Endothelial cell of umbilical vein (primary cell): Measurements from ENCODE around the gene AACS. TPM values are rescaled to one million over a fixed set of nuclear protein-coding genes. Genes with fewer than 3 reads are reported as not detected.

ENCODE experiments used
- BruUV-seq: library from RNA; stranded (reverse); fragments of 400-500 nt; replicated peaks from 2 replicates; lab custom pipeline; 2021; lab: Mats Ljungman, UMichigan
- CTCF ChIA-PET: fragments of 300-600, 350-600 bp; sonication (Branson Sonifier 250); formaldehyde crosslinking; loops from one replicate; lab custom pipeline; 2021; ENCODE audit warnings: antibody characterized with exemption, inconsistent platforms; lab: Charles Lee
- POLR2A ChIA-PET: fragments of 300-600, 350-600 bp; sonication (Branson Sonifier 250); formaldehyde crosslinking; loops from one replicate; lab custom pipeline; 2021; ENCODE audit warnings: antibody characterized with exemption, inconsistent platforms; lab: Charles Lee
- DNase-seq: peaks from one replicate; pipeline ENCODE4 v3.0.0-alpha.2; 2011; ENCODE audit warnings: low read depth, low spot score
- FAIRE-seq: peaks from 2 replicates; lab custom pipeline; 2011; peaks lifted over from hg19 to GRCh38; lab: Jason Lieb, UNC
- H2AFZ ChIP-seq: 2 replicates; pipeline ENCODE4 v1.6.0; 2012; ENCODE audit warnings: low read depth, low read length, control low read depth, inconsistent platforms
- H3K27ac ChIP-seq: 2 replicates; pipeline ENCODE4 v1.5.1; 2011; ENCODE audit warnings: low read depth, mild to moderate bottlenecking, control low read depth, low read length, moderate library complexity; ENCODE audit not compliant: insufficient read depth
- H3K27me3 ChIP-seq, 2 experiments: 2 replicates each; pipeline versions ENCODE4 v1.6.0 to v1.6.1; 2011; ENCODE audit warnings: low read length in 2 of 2, mixed read lengths in 1 of 2; ENCODE audit not compliant: control insufficient read depth in 2 of 2, insufficient read depth in 2 of 2
- H3K36me3 ChIP-seq, 2 experiments: 2 replicates in 1 of 2; 3 replicates in 1 of 2; pipeline ENCODE4 v1.5.1; 2011; ENCODE audit warnings: low read length in 2 of 2, mild to moderate bottlenecking in 1 of 2, moderate library complexity in 1 of 2; ENCODE audit not compliant: control insufficient read depth in 2 of 2, insufficient read depth in 2 of 2; ENCODE audit errors: extremely low read depth in 1 of 2
- H3K4me1 ChIP-seq: 3 replicates; pipeline ENCODE4 v1.5.1; 2011; ENCODE audit warnings: mild to moderate bottlenecking, low read length; ENCODE audit not compliant: control insufficient read depth, insufficient read depth; ENCODE audit errors: extremely low read depth
- H3K4me2 ChIP-seq: 2 replicates; pipeline ENCODE4 v1.6.1; 2011; ENCODE audit warnings: low read length, control low read depth, mixed read lengths; ENCODE audit not compliant: insufficient read depth
- H3K4me3 ChIP-seq, 3 experiments: fragments of 200-600 bp in 1 of 3; sonication (generic), shearing (Covaris generic) in 1 of 3; replicated peaks in 1 of 3; 2 replicates each; pipeline ENCODE4 v1.5.1; 2011 to 2016; ENCODE audit warnings: control low read depth in 3 of 3, low read length in 3 of 3, mild to moderate bottlenecking in 2 of 3, inconsistent platforms in 1 of 3, low read depth in 1 of 3, moderate library complexity in 1 of 3; ENCODE audit not compliant: insufficient read depth in 1 of 3
- H3K79me2 ChIP-seq: 2 replicates; pipeline ENCODE4 v1.6.0; 2012; ENCODE audit warnings: low read length, inconsistent platforms; ENCODE audit not compliant: control insufficient read depth, insufficient read depth
- H3K9ac ChIP-seq: replicated peaks from 2 replicates; pipeline ENCODE3; 2011; ENCODE audit warnings: low read length, control low read depth; ENCODE audit not compliant: insufficient read depth; ENCODE audit errors: extremely low read depth
- H3K9me1 ChIP-seq: replicated peaks from 3 replicates; pipeline ENCODE4 v1.6.0; 2011; ENCODE audit warnings: mild to moderate bottlenecking, low read length; ENCODE audit not compliant: control insufficient read depth, insufficient read depth; ENCODE audit errors: extremely low read depth
- H3K9me3 ChIP-seq: replicated peaks from 2 replicates; pipeline ENCODE4 v1.5.1; 2012; ENCODE audit warnings: low read length, inconsistent platforms; ENCODE audit not compliant: control insufficient read depth, insufficient read depth
- H4K20me1 ChIP-seq: replicated peaks from 2 replicates; pipeline ENCODE3; 2011; ENCODE audit warnings: mild to moderate bottlenecking, low read length; ENCODE audit not compliant: control insufficient read depth, insufficient read depth; ENCODE audit errors: extremely low read depth
- EZH2 ChIP-seq: IDR thresholded peaks from 2 replicates; pipeline ENCODE4 v1.6.1; 2012; ENCODE audit warnings: borderline replicate concordance, low read depth, mild to moderate bottlenecking, moderate library complexity, low read length, inconsistent platforms; ENCODE audit not compliant: severe bottlenecking
- FOS ChIP-seq: IDR thresholded peaks from 2 replicates; pipeline ENCODE4 v1.6.1; 2011; ENCODE audit warnings: mild to moderate bottlenecking, low read length, moderate library complexity, borderline replicate concordance; ENCODE audit not compliant: insufficient read depth
- GATA2 ChIP-seq: IDR thresholded peaks from 2 replicates; pipeline ENCODE4 v1.7.0; 2011; ENCODE audit warnings: low read depth, mild to moderate bottlenecking, moderate library complexity, mixed read lengths, low read length; ENCODE audit not compliant: insufficient read length, insufficient read depth
- JUN ChIP-seq: IDR thresholded peaks from 2 replicates; pipeline ENCODE4 v1.6.1; 2011; ENCODE audit warnings: borderline replicate concordance, low read depth; ENCODE audit not compliant: insufficient read length, insufficient read depth
- MAX ChIP-seq: IDR thresholded peaks from 2 replicates; pipeline ENCODE4 v1.6.1; 2011; ENCODE audit not compliant: insufficient read depth, insufficient read length
- MYC ChIP-seq: IDR thresholded peaks from one replicate; pipeline ENCODE4 v1.6.1; 2011; ENCODE audit warnings: mild to moderate bottlenecking, low read depth, low read length
- POLR2A ChIP-seq: IDR thresholded peaks from 2 replicates; pipeline ENCODE4 v1.6.1; 2012; ENCODE audit warnings: low read depth, mild to moderate bottlenecking, control low read depth, low read length
- POLR2AphosphoS5 ChIP-seq: IDR thresholded peaks from 2 replicates; pipeline ENCODE4 v1.6.1; 2012; ENCODE audit warnings: low read depth, mild to moderate bottlenecking, control low read depth, low read length, moderate library complexity; ENCODE audit not compliant: insufficient read depth
- dilution Hi-C: fragments of 300-500 bp; cut with MboI; formaldehyde crosslinking; loops from one replicate; pipeline ENCODE4 v1.15.0; 2019; ENCODE audit warnings: low sequenced_read_pairs; ENCODE audit not compliant: extremely low pct_ligation_motif_present
- intact Hi-C: fragments of 100-400 bp; cut with micrococcal nuclease; formaldehyde crosslinking; loops from one replicate; pipeline ENCODE4 v1.10.0; 2022
- polyA plus RNA-seq, 4 experiments: library from polyadenylated mRNA; depleted of rRNA in 3 of 4; stranded (reverse) in 3 of 4; unstranded in 1 of 4; fragments of >200 nt; gene quantifications; 2 replicates each; pipeline versions ENCODE4 v1.2.1 to v1.2.3, GENCODE V29; 2011 to 2012; ENCODE audit warnings: missing spikeins in 1 of 4
- total RNA-seq: library from RNA; stranded (reverse); gene quantifications from 2 replicates; pipeline ENCODE4 v1.2.3, GENCODE V29; 2021
- TF ChIP-seq, protein P1 (sequence below), 2 donors: IDR thresholded peaks; 1 replicate in 1 of 2; 2 replicates in 1 of 2; pipeline ENCODE4 v1.5.1; 2011; ENCODE audit warnings: low read length in 2 of 2, mild to moderate bottlenecking in 2 of 2, moderate library complexity in 2 of 2, control low read depth in 1 of 2, inconsistent platforms in 1 of 2, low read depth in 1 of 2; ENCODE audit not compliant: insufficient read depth in 1 of 2; ENCODE audit errors: extremely low read depth in 1 of 2

AACS gene
- total and polyA plus RNA-seq, 2 donors (not counting 3 experiments of a cell fraction or from before 2014, with no cell fraction given) = 34.7 to 40.3 TPM

GRCh38 chr12:125160281-125160955, 95.2 kb downstream of the AACS start:
- H3K9me1 ChIP-seq = no peaks in the 10 kb centered on the region
- BruUV-seq = no TSS peak
- H3K36me3 ChIP-seq = no peaks in the 10 kb centered on the region
- no peak overlapping the region for H3K9ac ChIP-seq
- POLR2A ChIA-PET = no interaction called here
- TF ChIP-seq JUN (no peak), EZH2 (no peak), MAX (no peak), FOS (no peak), GATA2 (no peak), MYC (no peak), POLR2A (no peak), POLR2AphosphoS5 (no peak)
- TF ChIP-seq, protein P1, sequence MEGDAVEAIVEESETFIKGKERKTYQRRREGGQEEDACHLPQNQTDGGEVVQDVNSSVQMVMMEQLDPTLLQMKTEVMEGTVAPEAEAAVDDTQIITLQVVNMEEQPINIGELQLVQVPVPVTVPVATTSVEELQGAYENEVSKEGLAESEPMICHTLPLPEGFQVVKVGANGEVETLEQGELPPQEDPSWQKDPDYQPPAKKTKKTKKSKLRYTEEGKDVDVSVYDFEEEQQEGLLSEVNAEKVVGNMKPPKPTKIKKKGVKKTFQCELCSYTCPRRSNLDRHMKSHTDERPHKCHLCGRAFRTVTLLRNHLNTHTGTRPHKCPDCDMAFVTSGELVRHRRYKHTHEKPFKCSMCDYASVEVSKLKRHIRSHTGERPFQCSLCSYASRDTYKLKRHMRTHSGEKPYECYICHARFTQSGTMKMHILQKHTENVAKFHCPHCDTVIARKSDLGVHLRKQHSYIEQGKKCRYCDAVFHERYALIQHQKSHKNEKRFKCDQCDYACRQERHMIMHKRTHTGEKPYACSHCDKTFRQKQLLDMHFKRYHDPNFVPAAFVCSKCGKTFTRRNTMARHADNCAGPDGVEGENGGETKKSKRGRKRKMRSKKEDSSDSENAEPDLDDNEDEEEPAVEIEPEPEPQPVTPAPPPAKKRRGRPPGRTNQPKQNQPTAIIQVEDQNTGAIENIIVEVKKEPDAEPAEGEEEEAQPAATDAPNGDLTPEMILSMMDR (IDR thresholded peaks at IDR 0.05; ENCODE audit: extremely low read depth in 1 of 2, insufficient read depth in 1 of 2, low read depth in 1 of 2, low read length in 2 of 2) = no peak
- H3K4me2 ChIP-seq = no peak overlapping the region
- H4K20me1 ChIP-seq = no peaks in the 10 kb centered on the region
- no peak overlapping the region for H3K27ac ChIP-seq
- DNase-seq (no peak), FAIRE-seq (no peak)
- CTCF ChIA-PET = no interaction called here
- H3K9me3 ChIP-seq = no peaks in the 10 kb centered on the region
- intact Hi-C loops (no loop called here), dilution Hi-C loops (no loop called here)
- no peak overlapping the region for H2AFZ ChIP-seq
- H3K79me2 ChIP-seq = no peaks in the 10 kb centered on the region
- H3K4me1 ChIP-seq = no peaks in the 10 kb centered on the region
- H3K4me3 ChIP-seq = no peak overlapping the region
- no peaks in the 10 kb centered on the region for H3K27me3 ChIP-seq
